ENCODE measurements around the gene LAT. TPM values are rescaled to one million over a fixed set of nuclear protein-coding genes. Genes with fewer than 3 reads are reported as not detected.

The LAT gene
- total RNA-seq, 1 experiment from 2014 or later, result 4.3 TPM

DNA sequence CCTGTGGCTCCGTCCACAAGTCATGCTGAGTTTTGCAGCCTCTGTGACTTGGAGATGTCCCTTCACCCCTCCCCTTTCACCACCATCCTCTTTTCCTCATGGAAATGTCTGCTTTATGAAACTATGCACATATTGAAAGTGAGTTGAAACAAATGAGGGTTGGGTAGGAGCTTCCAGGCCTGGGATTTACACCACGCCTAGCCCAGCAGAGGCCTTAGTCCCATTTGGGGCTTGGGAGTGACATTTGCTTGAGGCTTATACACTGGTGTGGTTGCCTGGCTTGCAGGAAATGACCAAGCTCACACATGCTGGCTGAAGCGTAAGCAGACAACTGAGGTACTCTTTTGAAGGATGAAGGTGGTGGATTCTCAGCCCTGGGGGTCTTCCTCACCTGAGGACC is 20.8 kb upstream of the LAT start:
- H2AFZ ChIP-seq (ENCODE audit: low read length), result no peak overlapping the region
- no peak overlapping the region for H2BK15ac ChIP-seq (ENCODE audit: low read depth, low read length)
- H3K56ac ChIP-seq (ENCODE audit: insufficient read length, low read depth, low read length), result no peak overlapping the region
- H3K23me2 ChIP-seq (ENCODE audit: insufficient read length, low read depth, low read length, poor library complexity, severe bottlenecking), result no peaks in the 10 kb centered on the region
- no peak overlapping the region for H3K4me2 ChIP-seq (ENCODE audit: insufficient read depth, insufficient read length, low read length)
- Mint-ChIP-seq H3K9me3 (no peaks in the 10 kb centered on the region), H3K4me3 (no peak overlapping the region), H3K27me3 (ENCODE audit: low read depth) (no peaks in the 10 kb centered on the region; the same call in 1 of the 2 replicates), H3K27ac (no peak overlapping the region), H3K4me1 (no peaks in the 10 kb centered on the region), H3K36me3 (ENCODE audit: insufficient read depth in 1 of 3, low read depth in 3 of 3) (peaks cover 30 to 63% (median 62%) of the 10 kb centered on the region in 3 experiments; a peak in 6 of 7 replicates)
- H3K27ac ChIP-seq (ENCODE audit: insufficient read length, low read depth, low read length), result no peak overlapping the region
- no peaks in the 10 kb centered on the region for H3K79me1 ChIP-seq (ENCODE audit: insufficient read depth, low read depth, low read length, poor library complexity, severe bottlenecking)
- H2BK5ac ChIP-seq (ENCODE audit: insufficient read length, low read length), result no peak overlapping the region
- no peaks in the 10 kb centered on the region for H4K20me1 ChIP-seq (ENCODE audit: control insufficient read depth, insufficient read depth, insufficient read length)
- no CpG with 5 or more reads among the region's 3 CpGs for WGBS (ENCODE audit: extremely low coverage, insufficient read length, low lambda C conversion rate)
- H3K14ac ChIP-seq (ENCODE audit: insufficient read depth, low read length), result no peak overlapping the region
- TF ChIP-seq, protein P1, sequence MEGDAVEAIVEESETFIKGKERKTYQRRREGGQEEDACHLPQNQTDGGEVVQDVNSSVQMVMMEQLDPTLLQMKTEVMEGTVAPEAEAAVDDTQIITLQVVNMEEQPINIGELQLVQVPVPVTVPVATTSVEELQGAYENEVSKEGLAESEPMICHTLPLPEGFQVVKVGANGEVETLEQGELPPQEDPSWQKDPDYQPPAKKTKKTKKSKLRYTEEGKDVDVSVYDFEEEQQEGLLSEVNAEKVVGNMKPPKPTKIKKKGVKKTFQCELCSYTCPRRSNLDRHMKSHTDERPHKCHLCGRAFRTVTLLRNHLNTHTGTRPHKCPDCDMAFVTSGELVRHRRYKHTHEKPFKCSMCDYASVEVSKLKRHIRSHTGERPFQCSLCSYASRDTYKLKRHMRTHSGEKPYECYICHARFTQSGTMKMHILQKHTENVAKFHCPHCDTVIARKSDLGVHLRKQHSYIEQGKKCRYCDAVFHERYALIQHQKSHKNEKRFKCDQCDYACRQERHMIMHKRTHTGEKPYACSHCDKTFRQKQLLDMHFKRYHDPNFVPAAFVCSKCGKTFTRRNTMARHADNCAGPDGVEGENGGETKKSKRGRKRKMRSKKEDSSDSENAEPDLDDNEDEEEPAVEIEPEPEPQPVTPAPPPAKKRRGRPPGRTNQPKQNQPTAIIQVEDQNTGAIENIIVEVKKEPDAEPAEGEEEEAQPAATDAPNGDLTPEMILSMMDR (conservative IDR thresholded peaks at IDR 0.05), result no peak
- no peak overlapping the region for H4K91ac ChIP-seq (ENCODE audit: insufficient read length, low read depth, low read length)
- no peaks in the 10 kb centered on the region for H3K79me2 ChIP-seq (ENCODE audit: insufficient read depth, low read length)
- no peak overlapping the region for H3K18ac ChIP-seq (ENCODE audit: insufficient read length, low read depth, low read length)
- H3K9me3 ChIP-seq (ENCODE audit: control insufficient read depth, low read depth, low read length), result no peaks in the 10 kb centered on the region
- no peaks in the 10 kb centered on the region for H3K27me3 ChIP-seq (ENCODE audit: insufficient read depth, low read length)
- H2BK120ac ChIP-seq (ENCODE audit: low read depth, low read length, poor library complexity, severe bottlenecking), result no peak overlapping the region
- H3K4me1 ChIP-seq (ENCODE audit: insufficient read depth, low read length), result no peaks in the 10 kb centered on the region
- H3K23ac ChIP-seq (ENCODE audit: insufficient read length, low read depth, low read length), result no peak overlapping the region
- DNase-seq, result no peak
- H3K4ac ChIP-seq (ENCODE audit: low read depth, low read length), result no peak overlapping the region
- no peak overlapping the region for H2BK20ac ChIP-seq (ENCODE audit: low read depth, low read length, poor library complexity, severe bottlenecking)
- no peak overlapping the region for H2BK12ac ChIP-seq (ENCODE audit: insufficient read length, low read depth, low read length)
- H3T11ph ChIP-seq (ENCODE audit: low read length), result no peak overlapping the region
- no peak overlapping the region for H4K5ac ChIP-seq (ENCODE audit: insufficient read length, low read depth, low read length)
- H3K9ac ChIP-seq (ENCODE audit: extremely low read depth, insufficient read length, low read length), result no peak overlapping the region
- H4K8ac ChIP-seq (replicated peaks; ENCODE audit: insufficient read length, low read depth, low read length), result no peak overlapping the region
- H2AK5ac ChIP-seq (ENCODE audit: insufficient read length, low read length), result no peak overlapping the region
